Muscle layer of duodenum (tissue), 2 donors: ENCODE measurements around the gene MAP2K2.
"Not testable (repeated sequence)": the region's sequence is repeated elsewhere in the genome, so short reads cannot be mapped to it uniquely, and the experiment has no call there.

ENCODE experiments used
- H3K27ac ChIP-seq: one replicate; pipeline ENCODE4 v1.7.0; 2013; ENCODE audit warnings: mild to moderate bottlenecking, low read length
- H3K27me3 ChIP-seq: one replicate; pipeline ENCODE4 v1.7.0; 2013; ENCODE audit warnings: low read depth, mild to moderate bottlenecking, control low read depth, low read length
- H3K36me3 ChIP-seq, 2 donors: one replicate each; pipeline ENCODE4 v1.7.0; 2013; ENCODE audit warnings: low read length in 2 of 2, control low read depth in 1 of 2, mild to moderate bottlenecking in 1 of 2; ENCODE audit not compliant: insufficient read depth in 2 of 2, control insufficient read depth in 1 of 2
- H3K4me1 ChIP-seq, 2 donors: one replicate each; pipeline ENCODE4 v1.7.0; 2013; ENCODE audit warnings: low read length in 2 of 2, mild to moderate bottlenecking in 2 of 2, control low read depth in 1 of 2, moderate library complexity in 1 of 2; ENCODE audit not compliant: insufficient read depth in 2 of 2, control insufficient read depth in 1 of 2
- H3K4me3 ChIP-seq, 2 donors: one replicate each; pipeline ENCODE4 v1.7.0; 2013; ENCODE audit warnings: low read length in 2 of 2, low read depth in 1 of 2, mild to moderate bottlenecking in 1 of 2
- H3K9me3 ChIP-seq, 2 donors: one replicate each; pipeline ENCODE4 v1.7.0; 2013; ENCODE audit warnings: low read length in 2 of 2, control low read depth in 1 of 2, mild to moderate bottlenecking in 1 of 2; ENCODE audit not compliant: control insufficient read depth in 1 of 2
- donor health status: healthy.

MAP2K2 gene

GRCh38 chr19:4127322-4127721 is 3.4 kb upstream of the MAP2K2 start:
- H3K9me3 ChIP-seq, H3K27me3 ChIP-seq, H3K27ac ChIP-seq, H3K4me3 ChIP-seq, H3K36me3 ChIP-seq: not testable (repeated sequence)
- peaks cover 7 to 15% of the 10 kb centered on the region in 2 donors for H3K4me1 ChIP-seq

DNA sequence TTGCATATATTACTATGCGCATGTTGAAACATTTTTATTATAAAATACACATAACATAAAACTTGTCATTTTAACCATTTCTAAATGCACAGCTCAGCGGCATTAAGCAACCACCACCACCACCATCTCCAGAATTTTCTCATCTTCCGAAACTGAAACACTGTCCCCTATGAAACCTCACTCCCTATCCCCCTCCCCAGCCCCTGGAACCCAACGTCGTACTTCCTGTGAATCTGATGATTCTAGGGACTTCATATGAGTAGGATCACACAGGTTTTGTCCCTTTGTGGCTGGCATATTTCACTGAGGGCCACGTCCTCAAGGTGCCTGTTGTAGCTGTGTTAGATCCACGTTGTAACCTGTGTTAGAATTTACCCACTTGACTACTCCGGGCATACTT is 716 bp upstream of the MAP2K2 start:
- H3K36me3 ChIP-seq, result peaks cover 0 to 8% of the 10 kb centered on the region in 2 donors
- H3K27me3 ChIP-seq, result no peaks in the 10 kb centered on the region
- H3K4me3 ChIP-seq, result peak overlapping the region; percentile 52 to 62
- peaks cover 7 to 30% of the 10 kb centered on the region in 2 donors for H3K4me1 ChIP-seq
- H3K9me3 ChIP-seq, result no peaks in the 10 kb centered on the region
- peak overlapping the region; percentile 51 for H3K27ac ChIP-seq

GRCh38 chr19:4122480-4122879 is 1.4 kb downstream of the MAP2K2 start:
- peak overlapping the region; percentile 65 to 80 for H3K4me3 ChIP-seq
- peaks cover 7 to 30% of the 10 kb centered on the region in 2 donors for H3K4me1 ChIP-seq
- peaks cover 0 to 10% of the 10 kb centered on the region in 2 donors for H3K36me3 ChIP-seq
- H3K27ac ChIP-seq, result peak overlapping the region; percentile 76
- no peaks in the 10 kb centered on the region for H3K27me3 ChIP-seq
- no peaks in the 10 kb centered on the region for H3K9me3 ChIP-seq

DNA sequence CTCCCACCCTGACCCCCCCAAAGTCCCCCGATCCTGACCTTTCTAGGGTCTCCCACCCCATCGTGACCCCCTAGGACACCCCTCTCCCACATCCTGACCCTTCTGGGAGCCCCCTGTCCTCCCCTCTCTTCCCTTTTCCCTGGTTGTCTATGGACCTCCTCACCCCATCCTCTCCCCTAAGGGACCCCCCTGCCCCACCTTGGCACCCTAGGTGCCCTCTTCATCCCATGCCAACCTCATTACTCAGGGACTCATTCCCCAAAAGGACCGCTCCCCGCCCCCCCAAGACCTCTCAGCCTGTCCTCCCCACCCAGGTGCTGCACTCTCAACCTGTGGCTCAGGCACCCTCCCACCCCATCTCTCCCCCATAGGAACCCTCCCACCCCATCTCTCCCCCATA is 2.1 kb downstream of the MAP2K2 start:
- Histone ChIP-seq H3K36me3 (peaks cover 0 to 16% of the 10 kb centered on the region in 2 donors), H3K9me3 (no peaks in the 10 kb centered on the region), H3K27me3 (no peaks in the 10 kb centered on the region), H3K4me3 (no peak overlapping the region), H3K4me1 (peaks cover 7 to 30% of the 10 kb centered on the region in 2 donors), H3K27ac (no peak overlapping the region)

DNA sequence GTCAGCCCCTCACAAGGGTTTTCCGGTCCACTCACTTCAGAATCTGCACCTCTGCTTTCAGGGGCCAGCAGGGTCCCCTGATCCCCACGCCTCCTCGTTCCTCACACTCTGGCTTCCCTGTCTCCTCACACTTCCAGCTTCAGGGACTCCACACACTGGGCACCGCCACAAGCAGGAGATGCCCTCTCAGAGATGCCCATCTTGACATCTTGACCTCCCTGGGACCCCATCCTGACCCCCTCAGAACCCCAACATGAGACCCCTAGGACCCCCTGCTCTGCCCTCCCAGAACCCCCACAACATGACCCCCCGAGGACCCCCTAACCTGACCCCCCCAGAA is 2.7 kb downstream of the MAP2K2 start:
- Histone ChIP-seq H3K4me3 (no peak overlapping the region), H3K9me3 (no peaks in the 10 kb centered on the region), H3K4me1 (peaks cover 7 to 30% of the 10 kb centered on the region in 2 donors), H3K27me3 (no peaks in the 10 kb centered on the region), H3K27ac (no peak overlapping the region), H3K36me3 (peaks cover 0 to 20% of the 10 kb centered on the region in 2 donors)

DNA sequence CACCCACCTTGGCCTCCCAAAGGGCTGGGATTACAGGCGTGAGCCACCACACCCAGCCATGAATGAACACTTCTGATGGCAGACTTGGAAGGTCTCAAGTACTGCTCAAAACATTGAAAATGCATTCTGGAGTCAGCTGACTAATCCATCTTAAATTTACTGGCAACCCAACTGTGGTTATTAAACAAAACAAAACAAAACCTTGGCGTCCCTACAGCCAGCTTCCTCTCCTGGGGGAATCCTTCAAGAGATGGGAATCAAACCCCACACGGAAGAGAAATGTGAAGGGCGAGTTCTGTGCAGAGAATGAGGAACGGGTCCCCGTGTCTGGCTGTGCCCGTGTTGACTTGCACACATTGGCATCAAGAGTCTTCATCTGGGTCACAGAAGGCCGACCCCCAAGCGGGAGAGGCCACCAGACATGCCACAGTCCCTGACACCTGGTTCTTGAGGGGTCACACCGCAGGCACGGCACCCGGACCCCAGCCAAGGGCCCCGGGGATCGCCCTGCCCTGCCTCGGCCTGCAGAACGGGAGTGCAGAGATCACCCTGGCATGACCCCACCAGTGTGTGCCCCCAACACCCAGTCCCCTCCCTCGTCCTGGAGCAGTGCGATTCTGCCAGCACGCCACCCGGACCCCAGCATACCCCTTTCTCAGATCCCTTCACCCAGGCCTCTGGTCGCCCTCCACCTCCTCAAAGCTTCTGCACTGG is 3.2 kb downstream of the MAP2K2 start:
- Histone ChIP-seq H3K4me3 (no peak overlapping the region), H3K27me3 (no peaks in the 10 kb centered on the region), H3K4me1 (peaks cover 7 to 30% of the 10 kb centered on the region in 2 donors), H3K36me3 (peaks cover 2 to 25% of the 10 kb centered on the region in 2 donors), H3K27ac (no peak overlapping the region), H3K9me3 (no peaks in the 10 kb centered on the region)

DNA sequence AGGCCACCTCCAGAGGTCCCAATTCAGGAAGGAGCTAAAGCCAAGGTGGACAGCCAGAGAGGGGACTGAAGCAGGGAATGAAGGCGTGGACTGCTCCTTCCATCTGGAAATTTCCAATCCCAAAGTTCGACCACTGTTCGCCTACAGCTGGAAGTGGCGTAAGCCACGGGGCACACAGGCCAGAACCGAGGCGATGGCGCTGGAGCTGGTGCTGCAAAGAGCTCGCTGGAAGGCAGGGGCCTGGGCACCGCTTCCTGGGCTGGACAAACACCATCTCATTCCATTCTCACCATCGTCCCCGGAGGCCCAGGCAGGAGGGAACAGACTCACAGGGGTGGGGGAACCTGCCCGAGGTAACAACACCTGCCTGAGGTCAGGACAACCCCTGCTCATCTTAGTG is 4.2 kb downstream of the MAP2K2 start:
- Histone ChIP-seq H3K9me3 (no peaks in the 10 kb centered on the region), H3K27ac (no peak overlapping the region), H3K4me3 (no peak overlapping the region), H3K4me1 (peaks cover 7 to 30% of the 10 kb centered on the region in 2 donors), H3K27me3 (no peaks in the 10 kb centered on the region), H3K36me3 (peaks cover 8 to 33% of the 10 kb centered on the region in 2 donors)

- Histone ChIP-seq H3K4me1 (peaks cover 0 to 5% of the 10 kb centered on the region in 2 donors), H3K27ac (no peak overlapping the region), H3K27me3 (no peaks in the 10 kb centered on the region), H3K9me3 (no peaks in the 10 kb centered on the region), H3K36me3 (peaks cover 26 to 59% of the 10 kb centered on the region in 2 donors), H3K4me3 (no peak overlapping the region)
Observed at GRCh38 chr19:4115818-4116385, 8.0 kb downstream of the MAP2K2 start.

DNA sequence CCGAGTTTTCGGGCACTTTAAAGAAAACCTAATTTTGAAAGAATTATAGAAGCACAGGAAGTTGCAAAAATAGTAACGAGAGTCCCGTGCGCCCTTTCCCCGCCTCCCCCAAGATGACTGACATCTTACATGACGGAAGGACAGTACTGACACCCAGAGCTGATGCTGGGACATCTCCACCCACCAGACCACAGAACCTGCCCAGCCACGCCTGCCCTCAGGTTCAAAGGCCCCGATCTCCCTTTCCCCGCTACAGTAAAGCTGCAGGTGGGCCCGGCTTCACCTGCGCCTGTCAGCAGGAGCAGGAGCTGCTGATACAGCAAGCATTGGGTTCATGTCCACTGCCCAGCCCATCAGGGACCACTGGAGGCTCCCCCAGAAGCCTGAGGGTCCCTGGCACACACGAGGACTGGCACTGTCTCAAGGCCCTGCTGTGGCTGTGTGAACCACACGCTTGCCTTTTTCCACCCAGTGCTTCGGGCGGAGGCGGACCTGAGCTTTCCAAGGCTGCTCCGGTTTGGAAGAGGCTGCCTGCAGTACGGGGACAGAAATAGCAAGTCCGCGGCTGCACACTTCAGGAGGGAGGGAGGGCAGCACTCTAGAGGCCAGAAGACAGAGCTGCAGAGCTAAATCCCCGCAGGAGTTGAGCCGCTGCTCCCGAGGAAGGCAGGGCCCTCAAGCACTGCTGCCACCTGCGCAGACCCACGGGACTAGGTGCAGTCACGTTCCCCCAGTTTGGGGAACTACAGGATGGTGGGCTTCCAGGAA is 8.7 kb downstream of the MAP2K2 start:
- Histone ChIP-seq H3K4me3 (no peak overlapping the region), H3K27me3 (no peaks in the 10 kb centered on the region), H3K4me1 (no peaks in the 10 kb centered on the region), H3K9me3 (no peaks in the 10 kb centered on the region), H3K36me3 (peaks cover 32 to 61% of the 10 kb centered on the region in 2 donors), H3K27ac (no peak overlapping the region)

- H3K9me3 ChIP-seq, result no peaks in the 10 kb centered on the region
- H3K4me1 ChIP-seq, result no peaks in the 10 kb centered on the region
- H3K27me3 ChIP-seq, result no peaks in the 10 kb centered on the region
- H3K27ac ChIP-seq, result no peak overlapping the region
- H3K36me3 ChIP-seq, result peaks cover 33 to 72% of the 10 kb centered on the region in 2 donors
- H3K4me3 ChIP-seq, result no peak overlapping the region
Observed at GRCh38 chr19:4114181-4114580, 9.7 kb downstream of the MAP2K2 start.

DNA sequence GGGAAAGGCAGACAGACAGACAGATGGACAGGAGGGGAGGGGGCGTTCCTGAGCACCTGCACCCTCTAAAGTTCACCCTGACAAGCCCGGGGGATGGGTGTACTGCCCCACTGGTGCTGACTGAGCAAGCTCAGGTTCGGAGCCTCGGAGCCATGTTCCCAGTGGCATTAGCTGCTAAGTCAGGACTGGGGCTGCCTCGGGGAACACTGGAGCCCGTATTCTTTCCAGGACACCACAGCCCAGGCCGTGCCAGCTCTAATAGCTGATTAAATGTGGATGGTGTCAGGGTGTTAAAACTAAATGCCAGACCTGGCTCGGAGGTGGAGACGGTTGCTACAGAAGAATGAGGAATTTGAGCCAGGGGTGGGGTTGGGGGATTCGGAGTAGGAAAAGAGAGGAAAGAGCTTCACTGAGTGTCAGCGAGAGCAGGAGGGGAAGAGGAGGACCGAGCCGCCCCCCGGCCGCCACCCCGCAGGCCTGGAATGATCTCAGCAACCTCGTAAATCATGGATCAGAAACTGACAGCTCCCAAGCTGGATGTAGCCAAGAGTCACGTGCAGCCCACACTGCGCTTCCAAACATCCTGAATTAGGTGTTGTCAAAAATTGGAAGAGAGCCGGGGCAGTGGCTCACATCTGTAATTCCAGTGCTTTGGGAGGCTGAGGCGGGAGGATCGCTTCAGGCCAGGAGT is 10.4 kb downstream of the MAP2K2 start:
- peaks cover 38 to 78% of the 10 kb centered on the region in 2 donors for H3K36me3 ChIP-seq
- no peaks in the 10 kb centered on the region for H3K27me3 ChIP-seq
- H3K9me3 ChIP-seq, result no peaks in the 10 kb centered on the region
- H3K27ac ChIP-seq, result no peak overlapping the region
- H3K4me1 ChIP-seq, result no peaks in the 10 kb centered on the region
- H3K4me3 ChIP-seq, result no peak overlapping the region
